H1 (cell line): ENCODE results near the gene EPHA3. TPM values are rescaled to one million over a fixed set of nuclear protein-coding genes. Genes with fewer than 3 reads are reported as not detected.

Source experiments
- CTCF ChIA-PET: fragments of 300-600 bp; sonication (Branson Sonifier 250); formaldehyde crosslinking; loops from one replicate; lab custom pipeline; 2021; ENCODE audit not compliant: partially characterized antibody; lab: Charles Lee
- POLR2A ChIA-PET: fragments of 300-600 bp; sonication (Branson Sonifier 250); formaldehyde crosslinking; loops from one replicate; lab custom pipeline; 2021; ENCODE audit warnings: inconsistent platforms; ENCODE audit not compliant: partially characterized antibody; lab: Charles Lee
- DNase-seq, 2 experiments: peaks; one replicate each; pipeline versions ENCODE4 v3.0.0 to v3.0.0-alpha.2; 2010 to 2022; ENCODE audit warnings: low spot score in 2 of 2, low read depth in 1 of 2, mixed read lengths in 1 of 2
- FAIRE-seq: peaks from 2 replicates; lab custom pipeline; 2011; peaks lifted over from hg19 to GRCh38; lab: Jason Lieb, UNC
- H2AFZ ChIP-seq: 2 replicates; pipeline ENCODE4 v1.8.1; 2012; ENCODE audit warnings: low read length, inconsistent platforms
- H2AK5ac ChIP-seq: 2 replicates; pipeline ENCODE4 v1.6.1; 2013; ENCODE audit warnings: low read depth, low read length
- H2BK120ac ChIP-seq: replicated peaks from 2 replicates; pipeline ENCODE3; 2013; ENCODE audit warnings: low read depth, low read length, inconsistent platforms
- H2BK12ac ChIP-seq: 2 replicates; pipeline ENCODE4 v1.6.1; 2013; ENCODE audit warnings: low read depth, low read length
- H2BK15ac ChIP-seq: 2 replicates; pipeline ENCODE4 v1.6.1; 2013; ENCODE audit warnings: low read length
- H2BK20ac ChIP-seq: 2 replicates; pipeline ENCODE4 v1.6.1; 2013; ENCODE audit warnings: low read length
- H2BK5ac ChIP-seq: 2 replicates; pipeline ENCODE4 v1.6.1; 2013; ENCODE audit warnings: low read depth, low read length
- H3K14ac ChIP-seq: 2 replicates; pipeline ENCODE4 v1.6.1; 2013; ENCODE audit warnings: inconsistent platforms; ENCODE audit not compliant: insufficient read length
- H3K18ac ChIP-seq: 2 replicates; pipeline ENCODE4 v1.6.1; 2013; ENCODE audit warnings: low read length; ENCODE audit errors: extremely low read depth
- H3K23ac ChIP-seq: 2 replicates; pipeline ENCODE4 v1.6.1; 2013; ENCODE audit warnings: inconsistent platforms; ENCODE audit not compliant: insufficient read length
- H3K23me2 ChIP-seq: 2 replicates; pipeline ENCODE4 v1.6.1; 2013; ENCODE audit warnings: low read depth, low read length
- H3K27ac ChIP-seq: 2 replicates; pipeline ENCODE4 v1.6.1; 2011; ENCODE audit warnings: low read depth, low read length, inconsistent platforms
- H3K27me3 ChIP-seq, 4 experiments: replicated peaks in 1 of 4; 1 replicate in 1 of 4; 2 replicates in 3 of 4; pipeline versions ENCODE4 v1.6.1 to v1.8.1; 2011 to 2013; ENCODE audit warnings: low read length in 3 of 4, mild to moderate bottlenecking in 3 of 4, inconsistent platforms in 2 of 4, mixed read lengths in 2 of 4, moderate library complexity in 1 of 4; ENCODE audit not compliant: control insufficient read depth in 3 of 4, insufficient read depth in 3 of 4; ENCODE audit errors: extremely low read depth in 1 of 4
- H3K36me3 ChIP-seq, 4 experiments: 2 replicates each; pipeline versions ENCODE4 v1.6.1 to v1.8.1; 2011 to 2013; ENCODE audit warnings: mild to moderate bottlenecking in 4 of 4, low read length in 3 of 4, moderate library complexity in 2 of 4, control low read depth in 1 of 4, inconsistent platforms in 1 of 4; ENCODE audit not compliant: insufficient read depth in 4 of 4, control insufficient read depth in 2 of 4
- H3K4ac ChIP-seq: replicated peaks from 2 replicates; pipeline ENCODE3; 2013; ENCODE audit warnings: low read length, low read depth, mixed read lengths, inconsistent platforms; ENCODE audit not compliant: insufficient read length
- H3K4me1 ChIP-seq, 4 experiments: replicated peaks in 1 of 4; 1 replicate in 1 of 4; 2 replicates in 3 of 4; pipeline versions ENCODE4 v1.6.1 to v1.8.1; 2011 to 2013; ENCODE audit warnings: low read length in 3 of 4, inconsistent platforms in 2 of 4, mixed read lengths in 1 of 4; ENCODE audit not compliant: insufficient read depth in 4 of 4, control insufficient read depth in 3 of 4
- H3K4me2 ChIP-seq, 2 experiments: 2 replicates each; pipeline versions ENCODE4 v1.6.1 to v1.8.1; 2011 to 2013; ENCODE audit warnings: low read depth in 2 of 2, low read length in 2 of 2, control low read depth in 1 of 2, inconsistent platforms in 1 of 2, mild to moderate bottlenecking in 1 of 2; ENCODE audit not compliant: insufficient read depth in 1 of 2
- H3K4me3 ChIP-seq, 4 experiments: fragments of 200-600, 300-600 bp in 1 of 4; sonication (generic), shearing (Covaris generic), sonication (Bioruptor Twin) in 1 of 4; 2 replicates each; pipeline versions ENCODE4 v1.5.1 to v1.8.1; 2011 to 2016; ENCODE audit warnings: low read length in 4 of 4, low read depth in 3 of 4, control low read depth in 2 of 4, inconsistent platforms in 2 of 4, mild to moderate bottlenecking in 2 of 4, mixed read lengths in 1 of 4, moderate library complexity in 1 of 4; ENCODE audit not compliant: insufficient read depth in 2 of 4; ENCODE audit errors: extremely low read depth in 1 of 4
- H3K56ac ChIP-seq: replicated peaks from 2 replicates; pipeline ENCODE3; 2013; ENCODE audit warnings: low read depth, mild to moderate bottlenecking, mixed read lengths, low read length, inconsistent platforms; ENCODE audit not compliant: insufficient read length
- H3K79me1 ChIP-seq: 2 replicates; pipeline ENCODE4 v1.6.1; 2013; ENCODE audit warnings: low read depth, low read length, control low read depth
- H3K79me2 ChIP-seq, 2 experiments: 2 replicates each; pipeline versions ENCODE4 v1.6.1 to v1.8.1; 2012 to 2013; ENCODE audit warnings: low read length in 2 of 2, mild to moderate bottlenecking in 2 of 2, inconsistent platforms in 1 of 2; ENCODE audit not compliant: insufficient read depth in 2 of 2, control insufficient read depth in 1 of 2
- H3K9ac ChIP-seq, 4 experiments: replicated peaks in 1 of 4; 1 replicate in 1 of 4; 2 replicates in 3 of 4; pipeline versions ENCODE4 v1.6.1 to v1.8.1; 2011 to 2013; ENCODE audit warnings: low read depth in 3 of 4, low read length in 3 of 4, control low read depth in 2 of 4, mild to moderate bottlenecking in 2 of 4, moderate library complexity in 2 of 4, inconsistent platforms in 1 of 4; ENCODE audit errors: extremely low read depth in 1 of 4
- H3K9me3 ChIP-seq, 2 experiments: 2 replicates each; pipeline versions ENCODE4 v1.6.1 to v1.8.1; 2012 to 2013; ENCODE audit warnings: mild to moderate bottlenecking in 2 of 2, moderate library complexity in 2 of 2, control low read depth in 1 of 2, inconsistent platforms in 1 of 2, low read depth in 1 of 2, low read length in 1 of 2, mixed read lengths in 1 of 2; ENCODE audit not compliant: insufficient read depth in 2 of 2
- H4K20me1 ChIP-seq, 2 experiments: replicated peaks in 1 of 2; 2 replicates each; pipeline versions ENCODE3 to v1.8.1; 2011 to 2013; ENCODE audit warnings: inconsistent platforms in 2 of 2, low read length in 2 of 2, mild to moderate bottlenecking in 1 of 2; ENCODE audit not compliant: insufficient read depth in 2 of 2, control insufficient read depth in 1 of 2
- H4K5ac ChIP-seq: 2 replicates; pipeline ENCODE4 v1.6.1; 2013; ENCODE audit warnings: low read length, low read depth, mixed read lengths, inconsistent platforms; ENCODE audit not compliant: insufficient read length
- H4K8ac ChIP-seq: 2 replicates; pipeline ENCODE4 v1.8.0; 2013; ENCODE audit warnings: mild to moderate bottlenecking, moderate library complexity, low read length, inconsistent platforms; ENCODE audit not compliant: insufficient read depth; ENCODE audit errors: extremely low read depth
- H4K91ac ChIP-seq: replicated peaks from 2 replicates; pipeline ENCODE3; 2013; ENCODE audit warnings: low read length, mixed read lengths, inconsistent platforms; ENCODE audit not compliant: insufficient read length
- BCL11A ChIP-seq, 2 experiments: IDR thresholded peaks; one replicate each; pipeline ENCODE4 v1.6.1; 2011; ENCODE audit warnings: low read depth in 2 of 2, low read length in 2 of 2, mild to moderate bottlenecking in 2 of 2
- EGR1 ChIP-seq: IDR thresholded peaks from 2 replicates; pipeline ENCODE4 v1.6.1; 2011; ENCODE audit warnings: low read depth, low read length, borderline replicate concordance
- KDM5A ChIP-seq: fragments of 200-600 bp; IDR thresholded peaks from 2 replicates; pipeline ENCODE4 v1.7.1; 2012; ENCODE audit warnings: mild to moderate bottlenecking, low read length, inconsistent platforms, mixed read lengths
- POLR2A ChIP-seq, 2 experiments: IDR thresholded peaks; 1 replicate in 1 of 2; 2 replicates in 1 of 2; pipeline ENCODE4 v1.6.1; 2011; ENCODE audit warnings: low read depth in 2 of 2, low read length in 2 of 2, mild to moderate bottlenecking in 2 of 2; ENCODE audit errors: control extremely low read depth in 1 of 2
- POU5F1 ChIP-seq: IDR thresholded peaks from 2 replicates; pipeline ENCODE4 v1.6.1; 2011; ENCODE audit warnings: low read depth, mild to moderate bottlenecking, low read length, moderate library complexity
- RNF2 ChIP-seq: fragments of 200-900, 300-1000 bp; sonication (generic); IDR thresholded peaks from 2 replicates; pipeline ENCODE4 v1.7.1; 2016; ENCODE audit warnings: borderline replicate concordance, low read depth, mild to moderate bottlenecking, antibody characterized with exemption, low read length; ENCODE audit not compliant: poor library complexity, severe bottlenecking; ENCODE audit errors: missing control alignments
- TAF1 ChIP-seq: IDR thresholded peaks from 2 replicates; pipeline ENCODE4 v1.6.1; 2011; ENCODE audit warnings: mild to moderate bottlenecking, low read depth, low read length
- TCF12 ChIP-seq: IDR thresholded peaks from 2 replicates; pipeline ENCODE4 v1.6.1; 2011; ENCODE audit warnings: low read depth, mild to moderate bottlenecking, low read length
- WGBS, 2 experiments: shearing (Covaris generic) in 1 of 2; methylation state at CpG; one replicate each; pipeline versions ENCODE4 v1.1.6 to v1.1.7; 2013 to 2015; ENCODE audit warnings: low lambda C conversion rate in 2 of 2, mixed read lengths in 2 of 2, inconsistent platforms in 1 of 2, low coverage in 1 of 2, missing lambda C conversion rate in 1 of 2; ENCODE audit not compliant: insufficient replicate concordance in 2 of 2, insufficient coverage in 1 of 2, insufficient read length in 1 of 2; ENCODE audit errors: extremely low coverage in 1 of 2, missing lambda C conversion rate in 1 of 2; 5-methylcytosine and 5-hydroxymethylcytosine counted together
- polyA plus RNA-seq, 7 experiments: library from polyadenylated mRNA; depleted of rRNA in 3 of 7; stranded (reverse) in 5 of 7; unstranded in 2 of 7; fragments of >200 nt in 5 of 7; fragments of 200-250 nt in 2 of 7; gene quantifications; 1 replicate in 5 of 7; 2 replicates in 1 of 7; 4 replicates in 1 of 7; pipeline versions ENCODE4 v1.2.1 to v1.2.3, GENCODE V29; 2011 to 2013; ENCODE audit warnings: missing spikeins in 2 of 7, mixed read lengths in 2 of 7
- total RNA-seq: library from RNA; stranded (reverse); fragmentation: NEBNext Ultra II Directional; extraction: Animal tissue kit (Norgen Biotek cat#: 25700); gene quantifications from 2 replicates; pipeline ENCODE4 v1.2.1, GENCODE V29; 2021

The EPHA3 gene
- total and polyA plus RNA-seq, 2 of the 8 experiments (the other 6 are each of a cell fraction or from before 2014, with no cell fraction given), result 0.09 to 0.22 TPM

DNA sequence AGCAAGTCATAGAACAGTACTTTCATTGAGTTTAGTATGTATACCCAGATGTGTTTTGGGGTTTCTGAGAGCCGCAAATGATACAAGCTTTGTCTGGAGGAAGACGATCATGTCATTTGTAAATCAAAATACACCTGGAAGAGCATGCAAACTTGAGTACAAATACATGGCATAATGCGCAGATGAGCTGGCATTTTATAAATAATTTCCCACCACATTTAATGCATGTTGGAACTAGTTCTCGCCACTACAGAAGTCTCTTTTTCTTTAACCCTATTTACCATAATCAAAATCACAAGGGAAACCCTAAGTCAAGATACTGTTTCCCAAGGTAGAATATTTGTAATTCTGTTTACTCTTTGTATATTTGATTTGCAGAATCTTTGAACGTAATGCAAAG lies 318.6 kb downstream of the EPHA3 start:
- H3K36me3 ChIP-seq, result no peaks in the 10 kb centered on the region
- H3K4me3 ChIP-seq, result no peak overlapping the region
- H2AK5ac ChIP-seq, result no peak overlapping the region
- no peak overlapping the region for H4K5ac ChIP-seq
- no peak overlapping the region for H3K4ac ChIP-seq
- H3K23me2 ChIP-seq, result no peaks in the 10 kb centered on the region
- H3K18ac ChIP-seq, result no peak overlapping the region
- H2BK12ac ChIP-seq, result no peak overlapping the region
- no peak for FAIRE-seq
- H2BK15ac ChIP-seq, result no peak overlapping the region
- H2BK120ac ChIP-seq, result no peak overlapping the region
- no peak overlapping the region for H3K9ac ChIP-seq
- no peak overlapping the region for H2AFZ ChIP-seq
- WGBS, 2 experiments, result 92% methylated on average over 5 of the region's 5 CpGs; no CpG with 5 or more reads in 1 of the 2 experiments
- H3K56ac ChIP-seq, result no peak overlapping the region
- H2BK20ac ChIP-seq, result no peak overlapping the region
- H3K79me1 ChIP-seq, result no peaks in the 10 kb centered on the region
- no peak overlapping the region for H3K14ac ChIP-seq
- no peaks in the 10 kb centered on the region for H3K9me3 ChIP-seq
- H4K91ac ChIP-seq, result no peak overlapping the region
- H3K27me3 ChIP-seq, result no peaks in the 10 kb centered on the region
- H4K20me1 ChIP-seq, result no peaks in the 10 kb centered on the region
- H3K23ac ChIP-seq, result no peak overlapping the region
- TF ChIP-seq TCF12 (no peak), POLR2A (IDR thresholded peaks at IDR 0.05; ENCODE audit: control extremely low read depth in 1 of 2, low read depth in 2 of 2, low read length in 2 of 2) (no peak), POU5F1 (no peak), EGR1 (no peak), KDM5A (no peak), BCL11A (IDR thresholded peaks at IDR 0.05; ENCODE audit: low read depth in 2 of 2, low read length in 2 of 2) (no peak), TAF1 (no peak), RNF2 (no peak)
- no peak overlapping the region for H4K8ac ChIP-seq
- H3K27ac ChIP-seq, result no peak overlapping the region
- H3K4me1 ChIP-seq, result no peaks in the 10 kb centered on the region
- POLR2A ChIA-PET, result no interaction called here
- H2BK5ac ChIP-seq, result no peak overlapping the region
- no peak for DNase-seq
- CTCF ChIA-PET, result no interaction called here
- no peak overlapping the region for H3K4me2 ChIP-seq
- no peaks in the 10 kb centered on the region for H3K79me2 ChIP-seq
